GM03348 (cell line): Measurements from ENCODE around the gene FPGS.
A peak's percentile ranks its signal among the peaks of the same experiment; 100 is the strongest.
"Not testable (repeated sequence)": the region's sequence is repeated elsewhere in the genome, so short reads cannot be mapped to it uniquely, and the experiment has no call there.

Experiments
- DNase-seq: peaks from one replicate; pipeline ENCODE4 v3.0.0; 2012; ENCODE audit warnings: low spot score

Gene FPGS

GRCh38 chr9:127771570-127772189, 31.0 kb upstream of the FPGS start:
- DNase-seq: no peak

GRCh38 chr9:127772603-127773002, 30.1 kb upstream of the FPGS start:
- DNase-seq: no peak

- DNase-seq: no peak
These were observed 29.4 kb upstream of the FPGS start for GRCh38 chr9:127773272-127773671.

GRCh38 chr9:127773981-127774380, 28.7 kb upstream of the FPGS start:
- DNase-seq: no peak

GRCh38 chr9:127776195-127776923, 26.3 kb upstream of the FPGS start:
- no peak for DNase-seq

- DNase-seq: no peak
These were observed 25.8 kb upstream of the FPGS start for GRCh38 chr9:127776924-127777289.

- DNase-seq: no peak
These were observed 25.2 kb upstream of the FPGS start for GRCh38 chr9:127777368-127777980.

DNA sequence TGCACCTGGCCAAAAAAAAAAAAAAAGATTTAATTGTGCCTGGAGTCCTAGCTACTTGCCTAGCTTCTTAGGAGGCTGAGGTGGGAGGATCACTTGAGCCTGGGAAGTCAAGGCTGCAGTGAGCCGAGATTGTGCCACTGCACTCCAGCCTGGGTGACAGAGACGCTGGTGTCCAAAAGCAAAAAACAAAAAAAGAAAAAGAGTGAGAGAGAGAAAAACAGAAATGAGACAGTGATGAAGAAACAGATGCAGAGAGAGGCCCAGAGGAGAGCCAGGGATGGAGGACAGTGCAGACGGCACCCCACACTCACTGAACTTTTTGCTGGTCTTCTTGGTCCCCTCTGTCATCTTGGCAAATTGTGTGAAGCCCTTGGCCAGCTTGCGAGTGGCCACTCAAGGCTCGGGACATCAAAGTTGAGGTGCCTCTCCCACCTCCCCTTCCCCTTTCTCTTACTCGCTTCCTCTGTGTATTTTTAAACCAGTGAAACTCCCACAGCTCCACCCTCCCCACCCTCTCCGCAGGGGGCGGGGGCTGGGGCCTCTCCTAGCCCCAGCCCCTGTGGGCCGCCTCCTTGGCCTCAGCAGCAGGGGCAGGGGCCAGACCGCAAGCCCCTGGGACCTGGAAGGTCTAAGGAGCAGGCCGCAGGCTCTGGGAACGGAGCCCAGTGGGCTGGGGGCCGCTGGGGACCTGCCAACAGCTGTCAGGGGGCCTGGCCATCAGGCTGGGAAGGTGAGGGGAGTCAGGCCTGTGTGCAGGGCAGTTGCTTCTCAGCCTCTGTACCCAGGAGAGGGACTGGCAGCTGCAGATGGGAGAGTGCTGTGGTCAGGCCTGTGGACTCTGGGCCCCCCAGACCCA, 24.2 kb upstream of the FPGS start, which contains the start of gene SH2D3C:
TSS of gene SH2D3C (minus strand) at position 387 of the 856 bp plus-strand sequence. CDS start at position 348, 39 bp downstream.
- DNase-seq: no peak

DNA sequence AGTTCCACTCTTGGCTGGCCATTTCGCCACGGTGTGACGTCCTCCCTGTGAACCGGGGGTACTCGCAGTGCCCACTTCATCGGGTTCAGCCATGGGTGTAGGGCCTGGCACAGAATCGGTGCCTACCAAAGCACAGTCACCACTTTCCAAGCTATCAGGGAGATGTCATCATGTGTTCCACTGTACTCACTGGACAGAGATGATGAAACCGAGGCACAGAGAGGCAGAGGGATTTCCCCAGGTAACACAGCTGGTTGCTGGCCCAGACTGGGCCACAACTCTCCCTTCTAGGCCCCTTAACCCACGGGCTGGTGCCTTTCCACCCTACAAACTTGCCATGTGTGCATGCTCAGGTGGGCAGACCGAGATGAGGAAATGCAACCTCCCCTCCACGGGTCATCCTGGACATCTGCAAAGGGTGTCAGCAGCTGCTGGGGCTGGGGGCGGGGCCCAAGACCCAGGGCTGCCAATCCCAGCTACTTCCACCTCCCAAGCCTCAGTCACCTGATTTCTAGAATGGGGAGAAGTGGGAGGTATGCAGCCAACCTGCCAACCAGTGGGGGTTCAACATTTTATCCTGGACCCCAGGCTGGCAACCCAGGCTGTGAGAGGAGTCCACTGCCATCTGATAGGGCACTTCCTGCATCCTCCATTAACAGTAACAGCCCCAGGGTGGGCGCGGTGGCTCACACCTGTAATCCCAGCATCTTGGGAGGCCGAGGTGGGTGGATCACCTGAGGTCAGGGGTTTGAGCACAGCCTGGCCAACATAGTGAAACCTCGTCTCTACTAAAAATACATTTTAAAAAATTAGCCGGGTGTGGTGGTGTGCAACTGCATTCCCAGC, 23.3 kb upstream of the FPGS start:
- no peak for DNase-seq

- DNase-seq: no peak
These were observed 22.4 kb upstream of the FPGS start for GRCh38 chr9:127780126-127780885.

DNA sequence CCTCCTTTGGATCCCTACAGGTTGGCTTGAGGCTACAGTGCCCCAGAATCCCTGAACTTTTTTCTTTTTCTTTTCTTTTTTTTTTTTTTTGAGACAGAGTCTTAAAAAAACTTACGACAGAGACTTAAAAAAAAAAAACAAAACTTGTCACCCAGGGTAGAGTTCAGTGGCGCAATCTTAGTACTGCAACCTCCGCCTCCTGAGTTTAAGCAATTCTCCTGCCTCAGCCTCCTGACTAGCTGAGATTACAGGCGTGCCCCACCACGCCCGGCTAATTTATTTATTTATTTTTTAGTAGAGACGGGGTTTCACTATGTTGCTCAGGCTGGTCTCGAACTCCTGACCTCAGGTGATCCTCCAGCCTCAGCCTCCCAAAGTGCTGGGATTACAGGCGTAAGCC, 21.8 kb upstream of the FPGS start:
- DNase-seq: not testable (repeated sequence)

DNA sequence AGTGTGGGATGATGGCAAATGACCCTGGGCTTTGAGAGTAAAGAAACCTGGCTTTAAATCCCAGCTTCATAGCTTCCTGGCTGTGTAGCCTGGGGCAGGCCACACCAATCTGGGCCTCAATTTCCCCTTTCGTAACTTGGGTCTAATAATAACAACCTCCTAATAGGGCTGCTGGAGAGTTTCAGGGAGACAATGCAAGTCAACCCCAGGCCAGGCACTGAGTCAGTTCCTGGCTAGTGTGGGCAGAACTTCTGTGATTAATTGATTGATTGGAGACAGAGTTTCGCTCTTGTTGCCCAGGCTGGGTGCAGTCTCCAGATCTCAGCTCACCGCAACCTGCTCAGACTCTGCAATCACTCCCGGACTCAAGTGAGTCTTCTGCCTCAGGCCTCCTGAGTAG, 20.9 kb upstream of the FPGS start:
- DNase-seq: no peak

DNA sequence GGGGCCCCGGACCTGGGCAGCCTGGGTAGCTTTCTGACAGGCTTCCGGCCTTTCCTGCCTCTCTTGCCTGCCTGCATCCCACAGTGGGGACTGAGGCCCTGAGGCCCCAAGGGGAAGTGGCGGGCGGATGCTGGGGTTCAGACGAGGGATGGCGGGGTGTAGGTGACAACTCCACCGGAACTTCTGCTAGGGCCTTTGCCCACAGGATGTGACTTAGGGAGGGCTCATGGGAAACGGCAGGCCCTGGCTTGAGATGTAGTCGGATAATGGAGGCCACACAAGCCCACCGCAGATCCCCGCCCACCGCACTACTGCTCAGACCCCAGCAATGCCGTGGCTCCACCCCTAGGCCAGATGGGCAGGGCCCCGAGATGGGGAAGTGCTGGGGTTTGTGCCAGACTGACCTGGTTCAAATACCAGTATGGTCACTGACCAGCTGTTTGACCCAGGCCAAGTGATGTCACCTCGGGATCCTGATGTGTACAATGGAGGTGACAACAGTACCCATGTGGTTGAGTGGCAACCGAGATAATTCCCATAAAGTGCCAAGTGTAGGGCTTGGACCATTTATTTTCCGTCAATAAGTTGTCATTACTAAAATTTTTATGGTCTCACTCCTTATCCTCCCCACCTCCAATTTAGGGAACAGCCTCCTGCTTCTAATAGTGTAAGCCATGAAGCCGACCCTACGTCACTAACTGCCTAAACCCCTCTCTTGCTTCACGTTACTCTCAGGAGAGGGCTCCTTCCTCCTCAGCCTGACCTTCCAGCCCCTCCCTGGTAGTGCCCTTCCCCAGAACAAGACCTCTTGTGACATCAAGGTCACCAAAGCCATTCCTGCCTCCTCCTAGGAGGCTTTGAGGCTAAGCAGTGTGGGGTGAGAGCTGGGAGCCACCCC, 19.3 kb upstream of the FPGS start:
- no peak for DNase-seq

GRCh38 chr9:127785023-127785932, 17.4 kb upstream of the FPGS start:
- peak; percentile 96 for DNase-seq

- peak; percentile 96 for DNase-seq
These were observed 16.5 kb upstream of the FPGS start, which contains the start of gene CDK9 for GRCh38 chr9:127785933-127786772. TSS of gene CDK9 (plus strand) at chr9:127786034. CDS start at chr9:127786149, 115 bp downstream.

DNA sequence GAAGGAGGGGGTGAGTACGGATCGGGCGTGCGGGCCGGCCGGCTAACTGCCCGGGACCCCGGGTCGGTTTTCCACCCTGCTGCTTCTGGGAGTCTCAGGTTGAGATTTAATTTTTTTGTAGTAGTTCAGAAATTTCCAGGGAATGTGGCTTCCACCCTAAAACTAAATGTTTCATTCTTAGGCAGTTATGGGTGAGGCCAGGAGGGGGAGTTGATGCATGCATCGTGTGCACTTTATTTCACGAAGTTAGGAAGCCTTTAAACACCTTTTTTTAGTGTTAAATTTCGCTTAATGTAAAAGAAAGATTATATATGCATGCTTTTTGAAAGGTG, 15.9 kb upstream of the FPGS start:
- DNase-seq: peak; percentile 41

DNA sequence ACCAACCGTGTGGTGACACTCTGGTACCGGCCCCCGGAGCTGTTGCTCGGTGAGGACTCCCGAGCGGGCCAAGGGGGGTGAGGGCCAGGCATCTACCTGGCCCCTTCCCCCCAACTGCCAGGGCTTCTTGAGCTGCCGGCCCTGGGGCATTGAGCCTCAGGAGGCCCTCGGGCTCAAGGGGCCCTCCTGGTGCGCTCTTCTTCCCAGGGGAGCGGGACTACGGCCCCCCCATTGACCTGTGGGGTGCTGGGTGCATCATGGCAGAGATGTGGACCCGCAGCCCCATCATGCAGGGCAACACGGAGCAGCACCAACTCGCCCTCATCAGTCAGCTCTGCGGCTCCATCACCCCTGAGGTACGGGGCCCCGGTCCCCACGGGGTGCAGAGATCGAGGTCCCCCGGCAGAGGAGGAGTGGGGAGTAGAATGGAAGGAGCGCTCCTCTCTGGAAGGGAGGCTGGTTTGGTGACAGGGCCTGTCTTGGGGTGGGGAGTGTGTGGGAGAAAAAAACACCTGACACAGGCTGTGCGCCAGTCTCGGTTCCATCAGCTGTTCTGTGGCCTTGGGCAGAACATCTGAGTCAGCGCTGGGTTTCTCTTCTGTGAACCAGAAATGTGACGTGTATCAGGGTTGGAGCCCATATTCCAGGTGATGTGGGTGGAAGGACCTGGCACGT, 14.2 kb upstream of the FPGS start:
- no peak for DNase-seq
